Activated CD8-positive, alpha-beta T cell treated with anti-CD3 and anti-CD28 coated beads for 36 hours (primary cell): Measurements from ENCODE around the gene ITSN2. TPM values are rescaled to one million over a fixed set of nuclear protein-coding genes. Genes with fewer than 3 reads are reported as not detected.

Source experiments
- ATAC-seq: fragments of 200-7000 bp; cut with Tn5 transposase; one replicate; pipeline ENCODE4 v1.10.0; 2021; ENCODE audit warnings: mild to moderate bottlenecking, moderate library complexity
- CTCF ChIA-PET: fragments of 350-600 bp; sonication (Branson Sonifier 250); formaldehyde crosslinking; loops from one replicate; lab custom pipeline; 2021; ENCODE audit warnings: antibody characterized with exemption; lab: Charles Lee
- POLR2A ChIA-PET: fragments of 350-600 bp; sonication (Branson Sonifier 250); formaldehyde crosslinking; loops from one replicate; lab custom pipeline; 2021; ENCODE audit warnings: antibody characterized with exemption; lab: Charles Lee
- DNase-seq: peaks from one replicate; pipeline ENCODE4 v3.0.0-alpha.2; 2020
- H3K27ac Mint-ChIP-seq: one replicate; pipeline ENCODE4 v1.8.0; 2021; ENCODE audit warnings: mild to moderate bottlenecking, mixed read lengths
- H3K27me3 Mint-ChIP-seq: one replicate; pipeline ENCODE4 v1.8.0; 2021; ENCODE audit warnings: mixed read lengths
- H3K36me3 Mint-ChIP-seq: one replicate; pipeline ENCODE4 v1.8.0; 2021; ENCODE audit warnings: low read depth, mixed read lengths
- H3K4me1 Mint-ChIP-seq: one replicate; pipeline ENCODE4 v1.8.0; 2021; ENCODE audit warnings: low read depth, mixed read lengths
- H3K4me3 Mint-ChIP-seq: one replicate; pipeline ENCODE4 v1.8.0; 2021; ENCODE audit warnings: mild to moderate bottlenecking, moderate library complexity, mixed read lengths
- H3K9me3 Mint-ChIP-seq: one replicate; pipeline ENCODE4 v1.8.0; 2021; ENCODE audit warnings: mixed read lengths
- intact Hi-C: fragments of 100-400 bp; cut with micrococcal nuclease; formaldehyde crosslinking; loops from one replicate; pipeline ENCODE4 v1.10.0; 2022
- total RNA-seq, 2 experiments: library from RNA; stranded (reverse); gene quantifications; one replicate each; pipeline ENCODE4 v1.2.3, GENCODE V29; 2021
- TF ChIP-seq, protein P1 (sequence below): fragments of 200-600 bp; IDR thresholded peaks from one replicate; pipeline ENCODE4 v1.8.0; 2022; ENCODE audit warnings: antibody characterized with exemption, mild to moderate bottlenecking

Gene ITSN2
- total RNA-seq, 2 experiments from 2014 or later, result 44.0 to 48.6 TPM

DNA sequence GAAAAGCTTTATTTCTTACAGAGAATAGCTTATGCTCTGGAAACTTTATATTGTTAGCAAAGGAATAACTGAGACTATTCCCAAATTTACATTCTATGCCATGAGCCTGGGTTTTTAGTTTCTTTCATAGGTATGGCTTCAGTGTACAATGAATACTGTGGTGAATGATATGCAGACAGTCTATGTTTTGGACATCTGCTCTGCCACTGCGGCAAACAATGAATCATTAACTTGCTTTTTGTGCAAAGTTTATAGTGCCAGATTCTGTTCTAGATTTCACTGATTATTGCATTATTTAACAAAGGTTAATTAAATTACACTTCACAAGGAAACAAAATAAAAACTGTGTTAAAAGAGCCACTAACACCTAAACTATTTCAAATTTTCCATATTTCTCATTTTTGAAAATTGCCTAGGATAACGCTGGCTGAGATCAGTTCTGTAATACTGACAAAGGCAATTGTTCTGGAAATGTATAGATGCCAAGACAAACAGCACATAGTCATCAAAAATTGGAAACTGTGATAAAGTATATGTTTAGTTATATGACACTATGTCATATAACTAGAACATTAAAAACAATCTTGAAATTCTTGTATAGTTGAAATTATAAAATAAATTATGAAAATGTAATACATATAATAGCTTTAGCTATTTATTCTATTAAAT lies 74.7 kb downstream of the ITSN2 start:
- TF ChIP-seq, protein P1, sequence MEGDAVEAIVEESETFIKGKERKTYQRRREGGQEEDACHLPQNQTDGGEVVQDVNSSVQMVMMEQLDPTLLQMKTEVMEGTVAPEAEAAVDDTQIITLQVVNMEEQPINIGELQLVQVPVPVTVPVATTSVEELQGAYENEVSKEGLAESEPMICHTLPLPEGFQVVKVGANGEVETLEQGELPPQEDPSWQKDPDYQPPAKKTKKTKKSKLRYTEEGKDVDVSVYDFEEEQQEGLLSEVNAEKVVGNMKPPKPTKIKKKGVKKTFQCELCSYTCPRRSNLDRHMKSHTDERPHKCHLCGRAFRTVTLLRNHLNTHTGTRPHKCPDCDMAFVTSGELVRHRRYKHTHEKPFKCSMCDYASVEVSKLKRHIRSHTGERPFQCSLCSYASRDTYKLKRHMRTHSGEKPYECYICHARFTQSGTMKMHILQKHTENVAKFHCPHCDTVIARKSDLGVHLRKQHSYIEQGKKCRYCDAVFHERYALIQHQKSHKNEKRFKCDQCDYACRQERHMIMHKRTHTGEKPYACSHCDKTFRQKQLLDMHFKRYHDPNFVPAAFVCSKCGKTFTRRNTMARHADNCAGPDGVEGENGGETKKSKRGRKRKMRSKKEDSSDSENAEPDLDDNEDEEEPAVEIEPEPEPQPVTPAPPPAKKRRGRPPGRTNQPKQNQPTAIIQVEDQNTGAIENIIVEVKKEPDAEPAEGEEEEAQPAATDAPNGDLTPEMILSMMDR, result no peak
- ATAC-seq, result no peak
- no peak overlapping the region for H3K4me3 Mint-ChIP-seq
- ChIA-PET POLR2A (interaction anchor here (0.6 kb wide), 1 partner anchor 73 kb away, joined by 3 read pairs; no protein-coding TSS in a partner anchor), CTCF (no interaction called here)
- H3K4me1 Mint-ChIP-seq, result peaks cover 12% of the 10 kb centered on the region
- DNase-seq, result no peak
- peaks cover 9% of the 10 kb centered on the region for H3K36me3 Mint-ChIP-seq
- no peaks in the 10 kb centered on the region for H3K27me3 Mint-ChIP-seq
- no peak overlapping the region for H3K27ac Mint-ChIP-seq
- no peaks in the 10 kb centered on the region for H3K9me3 Mint-ChIP-seq
- intact Hi-C loops, result no loop called here

GRCh38 chr2:24280645-24281044 lies 79.7 kb downstream of the ITSN2 start:
- Mint-ChIP-seq H3K4me3 (no peak overlapping the region), H3K4me1 (no peaks in the 10 kb centered on the region)

GRCh38 chr2:24280161-24280560 lies 80.2 kb downstream of the ITSN2 start:
- Mint-ChIP-seq H3K27ac (no peak overlapping the region), H3K9me3 (no peaks in the 10 kb centered on the region), H3K4me3 (no peak overlapping the region), H3K27me3 (no peaks in the 10 kb centered on the region), H3K36me3 (peaks cover 6% of the 10 kb centered on the region), H3K4me1 (no peaks in the 10 kb centered on the region)
- intact Hi-C loops, result no loop called here
- TF ChIP-seq, protein P1, result no peak
- ChIA-PET CTCF (no interaction called here), POLR2A (no interaction called here)
- no peak for DNase-seq
- ATAC-seq, result no peak

More at GRCh38 chr2:24280645-24281044, 79.7 kb downstream of the ITSN2 start:
- intact Hi-C loops, result no loop called here
- Mint-ChIP-seq H3K9me3 (no peaks in the 10 kb centered on the region), H3K27me3 (no peaks in the 10 kb centered on the region), H3K27ac (no peak overlapping the region), H3K36me3 (peaks cover 6% of the 10 kb centered on the region)
- CTCF ChIA-PET, result no interaction called here
- ATAC-seq, result no peak
- TF ChIP-seq, protein P1, result no peak
- no peak for DNase-seq
- POLR2A ChIA-PET, result interaction anchor here (0.9 kb wide), 1 partner anchor 29 kb away, joined by 4 read pairs; no protein-coding TSS in a partner anchor

DNA sequence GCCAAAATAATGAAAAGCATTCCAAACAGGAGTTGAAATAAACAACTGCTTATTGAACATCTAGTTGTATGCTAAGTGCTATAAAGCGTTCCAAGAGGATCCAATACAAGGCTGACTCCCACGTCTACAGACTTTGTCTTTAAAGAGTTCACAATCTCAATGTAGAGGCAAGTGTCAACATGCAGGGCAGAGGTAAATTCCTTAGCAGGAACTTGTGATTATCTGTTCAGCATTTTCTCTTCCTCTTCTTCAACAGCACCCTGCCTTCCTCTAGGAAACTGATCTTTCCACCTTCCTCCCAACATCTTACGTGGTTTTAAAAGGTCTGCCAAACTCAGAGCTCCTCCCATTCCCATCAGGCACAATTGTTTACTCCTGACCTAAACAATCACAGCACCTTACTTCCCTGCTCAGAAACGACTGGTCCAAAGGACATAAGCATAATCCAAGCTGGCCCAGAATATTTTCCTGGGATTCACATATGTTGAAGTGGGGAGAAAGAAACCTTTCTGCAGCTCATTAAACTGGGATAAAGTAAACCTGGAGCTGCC lies 83.9 kb downstream of the ITSN2 start:
- Mint-ChIP-seq H3K4me1 (no peaks in the 10 kb centered on the region), H3K27ac (no peak overlapping the region), H3K9me3 (no peaks in the 10 kb centered on the region), H3K4me3 (no peak overlapping the region), H3K36me3 (peaks cover 9% of the 10 kb centered on the region), H3K27me3 (no peaks in the 10 kb centered on the region)
- ChIA-PET CTCF (interaction anchor here (1.1 kb wide), 1 partner anchor 11 kb away, joined by 3 read pairs; no protein-coding TSS in a partner anchor), POLR2A (no interaction called here)
- no peak for DNase-seq
- no peak for ATAC-seq
- intact Hi-C loops, result no loop called here
- TF ChIP-seq, protein P1, result no peak

DNA sequence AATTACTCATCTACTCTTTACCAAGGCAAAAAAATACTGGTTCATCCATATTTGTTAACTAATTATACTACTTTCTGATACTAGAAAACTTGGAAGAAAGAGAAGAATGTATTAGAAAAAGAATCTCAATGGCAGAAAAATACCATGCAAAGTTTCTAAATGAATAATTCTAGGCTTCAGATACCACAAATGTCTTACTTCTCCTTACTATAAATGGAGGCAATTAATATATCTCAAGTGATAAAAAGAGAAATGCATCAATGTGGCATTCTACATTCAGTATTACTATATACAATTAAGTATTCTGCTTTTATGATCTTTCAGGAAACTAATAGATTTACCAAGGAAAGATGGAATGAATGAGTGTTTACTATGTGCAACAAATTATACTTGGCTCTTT lies 85.5 kb downstream of the ITSN2 start:
- DNase-seq, result no peak
- TF ChIP-seq, protein P1, result no peak
- H3K27ac Mint-ChIP-seq, result no peak overlapping the region
- CTCF ChIA-PET, result no interaction called here
- no peaks in the 10 kb centered on the region for H3K27me3 Mint-ChIP-seq
- no peaks in the 10 kb centered on the region for H3K9me3 Mint-ChIP-seq
- H3K4me3 Mint-ChIP-seq, result no peak overlapping the region
- ATAC-seq, result no peak
- no peaks in the 10 kb centered on the region for H3K4me1 Mint-ChIP-seq
- intact Hi-C loops, result no loop called here
- peaks cover 17% of the 10 kb centered on the region for H3K36me3 Mint-ChIP-seq
- POLR2A ChIA-PET, result no interaction called here
